Measurements from ENCODE around the gene CHMP3. TPM values are rescaled to one million over a fixed set of nuclear protein-coding genes. Genes with fewer than 3 reads are reported as not detected.

The CHMP3 gene
- polyA plus RNA-seq, 1 of the 3 experiments (the other 2 are of a cell fraction): 75.3 TPM

DNA sequence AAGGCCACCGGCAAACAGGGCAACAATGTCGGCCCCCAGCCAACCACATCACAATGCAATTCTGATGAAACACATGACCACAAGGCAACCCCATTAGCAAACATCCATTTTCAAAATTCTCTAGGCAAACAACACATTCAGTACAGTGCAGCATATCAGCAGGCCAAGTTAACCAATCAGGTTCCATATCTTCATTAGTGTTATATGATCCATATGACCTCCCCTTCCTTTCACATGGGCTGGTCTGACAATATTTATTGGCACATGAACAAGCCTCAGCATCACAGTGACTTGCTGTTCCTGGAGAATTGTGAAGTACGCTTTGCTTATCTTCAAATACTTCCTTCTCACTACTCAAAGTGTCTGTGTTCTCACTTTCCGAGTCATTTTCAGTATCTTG is 40.7 kb upstream of the CHMP3 start:
- H3K36me3 ChIP-seq (replicated peaks in 1 of 2; ENCODE audit: control insufficient read depth in 1 of 2, insufficient read depth in 2 of 2, low read length in 1 of 2): peaks cover 37 to 44% of the 10 kb centered on the region in 2 experiments
- peaks cover 9% of the 10 kb centered on the region for H3F3A ChIP-seq (replicated peaks; ENCODE audit: insufficient read depth)
- no peaks in the 10 kb centered on the region for H3K9me2 ChIP-seq
- no peak overlapping the region for H3K9ac ChIP-seq
- H3K4me1 ChIP-seq (ENCODE audit: control insufficient read depth in 1 of 2, insufficient read depth in 2 of 2, low read depth in 1 of 2, low read length in 1 of 2): no peaks in the 10 kb centered on the region
- DNase-seq: no peak
- no peaks in the 10 kb centered on the region for H3K9me3 ChIP-seq
- no peaks in the 10 kb centered on the region for H4K20me1 ChIP-seq (ENCODE audit: insufficient read depth)
- H3K4me2 ChIP-seq: no peak overlapping the region
- no peak overlapping the region for H3K27ac ChIP-seq (ENCODE audit: low read depth in 2 of 2, low read length in 1 of 2)
- H3K79me2 ChIP-seq (ENCODE audit: insufficient read depth): no peaks in the 10 kb centered on the region
- no peak overlapping the region for H2AFZ ChIP-seq (ENCODE audit: low read depth)
- no peaks in the 10 kb centered on the region for H3K27me3 ChIP-seq (ENCODE audit: insufficient read depth)
- CTCF ChIA-PET: no interaction called here
- no peak overlapping the region for H3K4me3 ChIP-seq (ENCODE audit: low read depth in 2 of 2, low read length in 1 of 2)
- WGBS (ENCODE audit: low lambda C conversion rate): 91% methylated on average over 4 of the region's 4 CpGs
- POLR2A ChIA-PET: no interaction called here
- TF ChIP-seq USF1 (IDR thresholded peaks at IDR 0.05; ENCODE audit: borderline replicate concordance, low read depth): no peak
- TF ChIP-seq RFX5 (IDR thresholded peaks at IDR 0.05; ENCODE audit: low read length): no peak

DNA sequence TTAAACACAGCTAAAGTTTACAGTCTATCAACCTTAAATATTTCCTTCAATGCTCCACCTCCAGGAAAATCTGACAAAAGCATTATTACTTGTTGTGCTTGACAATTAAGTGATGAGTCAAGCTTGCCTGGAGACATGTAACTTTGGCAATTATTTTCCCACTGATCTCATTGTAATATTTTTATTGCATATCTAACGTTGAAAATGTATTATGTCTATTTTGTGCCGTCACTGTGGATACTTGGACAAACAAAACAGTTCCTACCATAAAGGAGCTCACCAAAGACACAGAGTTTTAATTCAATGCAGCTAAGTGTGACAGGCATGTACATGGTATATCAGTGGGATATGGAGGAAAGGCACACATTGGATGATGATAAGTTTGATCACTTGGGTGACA is 35.7 kb upstream of the CHMP3 start:
- no peaks in the 10 kb centered on the region for H3K27me3 ChIP-seq (ENCODE audit: insufficient read depth)
- peaks cover 4 to 6% of the 10 kb centered on the region in 2 experiments for H3K36me3 ChIP-seq (replicated peaks in 1 of 2; ENCODE audit: control insufficient read depth in 1 of 2, insufficient read depth in 2 of 2, low read length in 1 of 2)
- H3K4me3 ChIP-seq (ENCODE audit: low read depth in 2 of 2, low read length in 1 of 2): no peak overlapping the region
- no peak overlapping the region for H3K27ac ChIP-seq (ENCODE audit: low read depth in 2 of 2, low read length in 1 of 2)
- H4K20me1 ChIP-seq (ENCODE audit: insufficient read depth): no peaks in the 10 kb centered on the region
- H2AFZ ChIP-seq (ENCODE audit: low read depth): no peak overlapping the region
- WGBS (ENCODE audit: low lambda C conversion rate): 73% methylated on average over 2 of the region's 2 CpGs
- no peak overlapping the region for H3K4me2 ChIP-seq
- POLR2A ChIA-PET: no interaction called here
- no peaks in the 10 kb centered on the region for H3K4me1 ChIP-seq (ENCODE audit: control insufficient read depth in 1 of 2, insufficient read depth in 2 of 2, low read depth in 1 of 2, low read length in 1 of 2)
- no peak for DNase-seq
- H3K9ac ChIP-seq: no peak overlapping the region
- CTCF ChIA-PET: no interaction called here
- TF ChIP-seq IRF3 (IDR thresholded peaks at IDR 0.05; ENCODE audit: low read depth, low read length): no peak
- no peaks in the 10 kb centered on the region for H3K9me2 ChIP-seq
- no peaks in the 10 kb centered on the region for H3K79me2 ChIP-seq (ENCODE audit: insufficient read depth)
- H3F3A ChIP-seq (replicated peaks; ENCODE audit: insufficient read depth): peaks cover 9% of the 10 kb centered on the region
- no peaks in the 10 kb centered on the region for H3K9me3 ChIP-seq

- H3K4me3 ChIP-seq (ENCODE audit: low read depth in 2 of 2, low read length in 1 of 2): no peak overlapping the region
- no peak for TF ChIP-seq FOXM1 (IDR thresholded peaks at IDR 0.05; ENCODE audit: low read depth)
- no peak for TF ChIP-seq RAD21 (IDR thresholded peaks at IDR 0.05; ENCODE audit: low read length)
- no peak for TF ChIP-seq USF2 (IDR thresholded peaks at IDR 0.05; ENCODE audit: borderline replicate concordance, low read depth, low read length)
- TF ChIP-seq IRF3 (IDR thresholded peaks at IDR 0.05; ENCODE audit: low read depth, low read length): no peak
- TF ChIP-seq FOSL2 (IDR thresholded peaks at IDR 0.05; ENCODE audit: borderline replicate concordance, low read depth): no peak
- no peak for TF ChIP-seq MEF2A (IDR thresholded peaks at IDR 0.05; ENCODE audit: borderline replicate concordance, low read depth)
- no peak for TF ChIP-seq TEAD4 (IDR thresholded peaks at IDR 0.05; ENCODE audit: borderline replicate concordance, insufficient read depth)
- no peak for TF ChIP-seq EP300 (IDR thresholded peaks at IDR 0.05; ENCODE audit: borderline replicate concordance in 1 of 2, low read depth in 1 of 2, low read length in 1 of 2)
- H3F3A ChIP-seq (replicated peaks; ENCODE audit: insufficient read depth): no peaks in the 10 kb centered on the region
- no peaks in the 10 kb centered on the region for H3K79me2 ChIP-seq (ENCODE audit: insufficient read depth)
- 51% methylated on average over 2 of the region's 2 CpGs for WGBS (ENCODE audit: low lambda C conversion rate)
- no peak overlapping the region for H3K4me2 ChIP-seq
- no peak overlapping the region for H2AFZ ChIP-seq (ENCODE audit: low read depth)
- no peak overlapping the region for H3K27ac ChIP-seq (ENCODE audit: low read depth in 2 of 2, low read length in 1 of 2)
- no peaks in the 10 kb centered on the region for H3K4me1 ChIP-seq (ENCODE audit: control insufficient read depth in 1 of 2, insufficient read depth in 2 of 2, low read depth in 1 of 2, low read length in 1 of 2)
- H3K27me3 ChIP-seq (ENCODE audit: insufficient read depth): no peaks in the 10 kb centered on the region
- H3K9me2 ChIP-seq: no peaks in the 10 kb centered on the region
- H4K20me1 ChIP-seq (ENCODE audit: insufficient read depth): no peaks in the 10 kb centered on the region
- no peak overlapping the region for H3K9ac ChIP-seq
- ChIA-PET CTCF (interaction anchor here (1.6 kb wide), 1 partner anchor 75 kb away, joined by 3 read pairs; no protein-coding TSS in a partner anchor), POLR2A (no interaction called here)
- H3K9me3 ChIP-seq: no peaks in the 10 kb centered on the region
- no peak for DNase-seq
- no peaks in the 10 kb centered on the region for H3K36me3 ChIP-seq (replicated peaks in 1 of 2; ENCODE audit: control insufficient read depth in 1 of 2, insufficient read depth in 2 of 2, low read length in 1 of 2)
Observed at GRCh38 chr2:86596118-86596517, 32.9 kb upstream of the CHMP3 start.
